PFSK-1 (cell line): Measurements from ENCODE around the gene HPCAL4.

ENCODE experiments used
- POLR2AphosphoS5 ChIP-seq: IDR thresholded peaks from 2 replicates; pipeline ENCODE4 v1.6.1; 2012; ENCODE audit warnings: low read depth, mild to moderate bottlenecking, control low read depth, low read length, moderate library complexity
- REST ChIP-seq, 2 experiments: IDR thresholded peaks; 2 replicates each; pipeline versions ENCODE4 v1.6.1 to v1.8.0; 2011 to 2012; ENCODE audit warnings: low read depth in 2 of 2, low read length in 2 of 2, control low read depth in 1 of 2, inconsistent platforms in 1 of 2, mild to moderate bottlenecking in 1 of 2, moderate library complexity in 1 of 2; ENCODE audit not compliant: insufficient read depth in 1 of 2
- TAF1 ChIP-seq: IDR thresholded peaks from 2 replicates; pipeline ENCODE4 v1.6.1; 2012; ENCODE audit warnings: low read length, control low read depth, borderline replicate concordance; ENCODE audit not compliant: insufficient read depth

GRCh38 chr1:39677645-39678044 is 13.6 kb downstream of the HPCAL4 start:
- no peak for TF ChIP-seq POLR2AphosphoS5
- no peak for TF ChIP-seq REST (IDR thresholded peaks at IDR 0.05; ENCODE audit: insufficient read depth in 1 of 2, low read depth in 2 of 2, low read length in 2 of 2)
- no peak for TF ChIP-seq TAF1
